ENCODE data around the gene GALNT1.

- no peak for TF ChIP-seq POLR2A (IDR thresholded peaks at IDR 0.05)
- TF ChIP-seq CTCF (IDR thresholded peaks at IDR 0.05) = no peak
Measured at GRCh38 chr18:35571138-35571537, 10.4 kb upstream of the GALNT1 start.

Data from vagina (tissue), 2 donors.